CD4-positive, alpha-beta T cell treated with Interleukin-17A for 4 hours (primary cell): Measurements from ENCODE around the gene ARID5B.

Source experiments
- DNase-seq: peaks from one replicate; pipeline ENCODE4 v3.0.0-alpha.2; 2020; ENCODE audit warnings: mixed read lengths

ARID5B gene, protein sequence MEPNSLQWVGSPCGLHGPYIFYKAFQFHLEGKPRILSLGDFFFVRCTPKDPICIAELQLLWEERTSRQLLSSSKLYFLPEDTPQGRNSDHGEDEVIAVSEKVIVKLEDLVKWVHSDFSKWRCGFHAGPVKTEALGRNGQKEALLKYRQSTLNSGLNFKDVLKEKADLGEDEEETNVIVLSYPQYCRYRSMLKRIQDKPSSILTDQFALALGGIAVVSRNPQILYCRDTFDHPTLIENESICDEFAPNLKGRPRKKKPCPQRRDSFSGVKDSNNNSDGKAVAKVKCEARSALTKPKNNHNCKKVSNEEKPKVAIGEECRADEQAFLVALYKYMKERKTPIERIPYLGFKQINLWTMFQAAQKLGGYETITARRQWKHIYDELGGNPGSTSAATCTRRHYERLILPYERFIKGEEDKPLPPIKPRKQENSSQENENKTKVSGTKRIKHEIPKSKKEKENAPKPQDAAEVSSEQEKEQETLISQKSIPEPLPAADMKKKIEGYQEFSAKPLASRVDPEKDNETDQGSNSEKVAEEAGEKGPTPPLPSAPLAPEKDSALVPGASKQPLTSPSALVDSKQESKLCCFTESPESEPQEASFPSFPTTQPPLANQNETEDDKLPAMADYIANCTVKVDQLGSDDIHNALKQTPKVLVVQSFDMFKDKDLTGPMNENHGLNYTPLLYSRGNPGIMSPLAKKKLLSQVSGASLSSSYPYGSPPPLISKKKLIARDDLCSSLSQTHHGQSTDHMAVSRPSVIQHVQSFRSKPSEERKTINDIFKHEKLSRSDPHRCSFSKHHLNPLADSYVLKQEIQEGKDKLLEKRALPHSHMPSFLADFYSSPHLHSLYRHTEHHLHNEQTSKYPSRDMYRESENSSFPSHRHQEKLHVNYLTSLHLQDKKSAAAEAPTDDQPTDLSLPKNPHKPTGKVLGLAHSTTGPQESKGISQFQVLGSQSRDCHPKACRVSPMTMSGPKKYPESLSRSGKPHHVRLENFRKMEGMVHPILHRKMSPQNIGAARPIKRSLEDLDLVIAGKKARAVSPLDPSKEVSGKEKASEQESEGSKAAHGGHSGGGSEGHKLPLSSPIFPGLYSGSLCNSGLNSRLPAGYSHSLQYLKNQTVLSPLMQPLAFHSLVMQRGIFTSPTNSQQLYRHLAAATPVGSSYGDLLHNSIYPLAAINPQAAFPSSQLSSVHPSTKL

DNA sequence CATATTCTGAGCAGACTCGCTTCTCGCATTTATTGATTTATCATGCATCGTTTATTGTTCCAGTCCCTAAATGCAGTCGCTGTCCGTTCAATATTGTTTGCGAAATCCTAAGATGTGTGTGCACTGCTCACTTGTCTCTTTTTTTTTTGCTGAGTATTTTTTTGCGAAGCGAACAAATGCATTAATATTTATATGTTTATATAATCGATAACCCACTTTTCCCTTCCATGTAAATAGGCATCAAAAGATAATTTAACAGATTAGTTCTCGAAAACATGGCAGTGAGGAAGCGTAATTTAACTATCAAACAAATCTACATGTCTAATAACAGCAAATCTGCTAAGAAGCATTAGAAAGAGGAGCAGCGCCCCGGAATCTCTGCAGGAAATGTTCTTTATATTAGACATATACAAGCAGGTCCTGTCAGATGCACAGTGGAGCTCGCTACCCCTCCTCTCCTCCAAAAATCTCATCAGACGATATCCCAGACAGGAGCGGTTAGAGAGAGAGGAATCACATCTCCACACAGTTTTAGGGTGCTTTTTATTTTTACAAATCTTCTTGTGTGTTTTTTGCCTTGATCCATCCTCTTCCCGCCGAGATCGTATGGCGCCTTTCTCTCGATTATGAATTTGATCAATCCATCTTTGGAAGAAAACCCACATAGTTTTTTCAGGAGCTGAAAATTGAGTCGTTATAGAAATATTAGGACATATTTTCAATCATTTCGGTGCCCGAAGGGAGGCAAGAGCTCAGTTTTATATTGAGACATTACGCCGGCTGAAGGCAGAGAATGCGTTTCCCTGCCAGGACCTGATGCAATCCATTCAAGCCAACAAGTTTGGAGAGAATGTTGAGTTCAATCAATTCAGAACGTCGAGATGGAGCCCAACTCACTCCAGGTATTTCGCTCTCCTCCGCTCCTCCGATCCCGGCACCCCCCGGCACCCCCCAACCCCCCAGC, at the start of gene ARID5B:
Gene ARID5B, plus strand, starts transcription at position 871 of the 964 bp plus-strand sequence. Its CDS starts 11 bp downstream, at position 882.
- DNase-seq: peak; percentile 69

DNA sequence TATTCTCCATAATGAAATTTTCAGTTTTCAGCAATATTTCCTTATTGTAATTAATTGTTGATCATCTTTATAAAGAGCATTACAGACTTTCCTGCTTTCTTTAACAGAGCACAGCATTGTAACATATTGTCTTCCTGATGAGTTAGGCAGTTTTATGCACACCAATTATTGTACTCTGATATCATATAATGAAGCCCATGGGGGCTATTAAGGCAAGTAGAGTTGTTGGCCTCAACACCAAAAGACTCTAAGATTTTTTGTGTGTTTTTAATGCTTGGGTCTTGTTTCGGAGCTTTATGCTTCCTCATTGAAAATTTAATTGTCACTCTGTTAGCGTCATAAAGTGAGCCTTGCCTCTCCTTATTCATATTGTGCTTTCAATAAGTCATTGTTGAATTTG, 49.2 kb upstream of the ARID5B start:
- DNase-seq: no peak

DNA sequence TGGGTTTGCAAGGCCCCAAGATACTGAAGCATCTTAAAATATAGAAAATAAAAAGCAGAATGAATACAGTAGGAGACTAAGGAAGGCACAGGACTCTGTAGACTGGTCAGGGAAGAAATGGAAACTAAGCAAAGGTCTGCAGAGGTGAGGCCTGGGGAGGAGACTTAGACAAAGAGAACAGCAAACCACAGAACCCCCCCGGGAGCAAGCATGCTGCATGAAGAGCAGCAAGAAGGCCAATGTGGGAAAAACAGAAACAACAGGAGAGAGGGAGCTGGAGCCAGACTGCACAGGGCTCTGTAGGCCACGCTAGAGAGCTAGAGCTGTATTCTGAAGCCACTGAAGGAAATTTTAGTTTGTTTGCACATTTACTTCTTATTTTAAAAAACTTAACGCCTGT, 45.7 kb upstream of the ARID5B start:
- no peak for DNase-seq

DNA sequence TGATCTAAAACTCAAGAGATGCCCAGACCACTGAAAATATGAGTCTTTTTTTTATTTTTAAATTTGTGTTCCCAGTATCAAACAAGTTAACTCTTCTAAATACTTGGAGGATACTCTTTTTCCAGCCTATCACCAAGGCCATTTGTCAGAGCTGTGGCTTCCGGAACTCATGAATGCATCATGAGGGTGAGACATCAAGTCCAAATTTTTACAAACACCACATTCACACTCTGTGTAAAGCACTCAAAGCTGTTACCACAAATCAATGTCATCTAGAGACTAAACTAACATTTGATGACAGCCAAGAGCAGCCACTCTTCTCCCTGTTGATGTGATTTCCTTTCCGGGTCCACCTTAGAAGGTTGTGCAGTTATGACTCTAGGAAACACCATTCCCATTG, 43.8 kb upstream of the ARID5B start:
- DNase-seq: no peak

DNA sequence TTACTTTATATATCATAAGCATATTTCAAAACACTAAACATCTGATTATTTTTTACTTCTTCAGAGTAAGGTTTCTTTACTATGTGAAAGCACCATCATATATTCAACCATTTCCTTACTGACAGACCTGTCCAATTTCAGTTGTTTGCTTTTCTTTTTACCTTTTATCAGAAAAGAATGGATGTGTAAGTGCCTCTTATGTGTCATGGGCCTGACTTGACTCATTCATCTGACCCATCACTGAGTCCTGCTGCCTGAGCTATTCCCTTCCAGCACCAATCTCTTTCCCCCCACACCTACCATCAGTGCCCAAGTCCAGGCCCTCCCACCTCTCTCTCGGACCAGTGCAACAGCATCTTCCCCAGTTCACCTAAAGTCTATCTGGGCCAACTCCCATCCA, 41.7 kb upstream of the ARID5B start:
- no peak for DNase-seq

DNA sequence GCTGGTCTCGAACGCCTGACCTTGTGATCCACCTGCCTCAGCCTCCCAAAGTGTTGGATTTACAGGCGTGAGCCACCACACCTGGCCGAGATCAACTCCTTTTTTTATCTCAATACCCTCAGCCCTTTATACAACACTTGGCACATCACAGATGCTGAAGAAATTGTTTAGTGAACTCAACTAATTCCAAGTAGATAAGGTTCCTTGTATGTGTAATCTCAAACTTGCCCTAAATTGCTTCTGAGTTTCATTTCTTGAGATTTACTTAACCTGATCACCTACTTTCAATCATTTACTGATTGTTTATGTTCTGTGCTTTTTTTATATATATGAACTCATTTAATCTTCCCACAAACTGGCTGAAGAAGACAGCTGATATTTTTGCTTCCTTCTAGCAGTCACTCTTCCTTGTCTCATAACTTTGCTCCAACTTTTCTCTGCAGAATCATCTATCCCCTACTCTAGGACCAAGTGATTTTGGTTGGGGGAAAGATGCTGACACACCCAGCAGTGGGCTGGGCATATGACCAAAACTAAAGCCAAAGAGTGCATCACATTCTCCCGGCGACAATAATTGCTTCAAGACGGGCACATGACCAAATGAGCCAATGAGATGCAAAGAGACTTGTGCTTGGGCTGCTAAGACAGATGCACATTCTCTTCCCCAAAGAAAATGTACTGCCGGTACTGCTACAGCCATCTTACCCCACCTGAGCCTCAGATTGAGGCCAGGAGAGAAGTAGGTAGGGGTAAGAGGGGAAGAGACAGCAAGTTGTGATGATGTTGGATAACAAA, 40.3 kb upstream of the ARID5B start:
- no peak for DNase-seq

DNA sequence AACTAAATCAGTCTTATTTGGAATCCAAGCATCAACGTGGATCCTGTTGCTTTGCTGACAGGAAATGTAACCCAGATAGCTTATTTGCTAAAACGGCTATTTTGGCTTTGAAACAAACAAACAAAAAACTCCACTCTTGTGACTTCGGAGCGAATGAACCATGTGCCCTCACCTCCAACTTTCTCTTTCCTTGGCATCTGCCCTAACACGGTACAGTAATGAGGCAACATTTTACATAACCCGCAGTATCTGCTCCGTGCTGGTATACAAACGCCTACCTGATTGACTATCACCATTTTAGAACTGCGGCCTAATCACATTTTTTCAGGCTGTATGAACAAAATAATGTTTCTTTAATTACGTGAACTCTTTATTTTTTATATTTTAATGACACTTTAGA, 37.5 kb upstream of the ARID5B start:
- DNase-seq: no peak

DNA sequence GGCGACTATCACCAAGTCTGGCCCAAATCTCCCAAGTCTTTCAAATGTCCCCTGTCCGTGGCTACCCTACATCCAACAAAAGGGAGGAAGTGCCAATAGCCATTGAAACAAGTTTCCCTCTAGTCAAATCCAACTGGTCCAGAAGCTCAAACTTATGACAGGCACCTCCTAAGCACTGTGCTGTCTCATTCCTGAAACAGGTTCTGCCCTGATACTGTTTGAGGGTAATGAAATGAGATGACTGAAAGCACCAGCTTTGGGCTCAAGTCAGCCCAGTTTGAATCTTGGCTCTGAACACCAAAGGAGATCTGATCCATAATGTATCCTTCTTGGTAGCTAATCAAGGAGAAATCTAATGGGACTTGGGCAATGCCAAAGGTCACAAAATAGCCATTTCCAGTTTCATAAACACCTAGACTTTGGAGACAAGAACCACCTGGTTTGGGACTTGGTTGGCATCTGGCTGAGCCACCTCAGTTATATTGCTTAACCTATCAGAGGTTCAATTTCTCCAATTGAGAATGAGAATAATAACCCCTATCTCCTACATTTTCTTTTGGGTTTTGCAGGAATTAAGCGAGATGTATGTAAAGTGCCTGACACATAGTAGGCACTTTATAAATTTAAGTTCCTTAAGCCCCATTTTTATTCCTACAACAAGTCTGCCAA, 34.7 kb upstream of the ARID5B start:
- no peak for DNase-seq

DNA sequence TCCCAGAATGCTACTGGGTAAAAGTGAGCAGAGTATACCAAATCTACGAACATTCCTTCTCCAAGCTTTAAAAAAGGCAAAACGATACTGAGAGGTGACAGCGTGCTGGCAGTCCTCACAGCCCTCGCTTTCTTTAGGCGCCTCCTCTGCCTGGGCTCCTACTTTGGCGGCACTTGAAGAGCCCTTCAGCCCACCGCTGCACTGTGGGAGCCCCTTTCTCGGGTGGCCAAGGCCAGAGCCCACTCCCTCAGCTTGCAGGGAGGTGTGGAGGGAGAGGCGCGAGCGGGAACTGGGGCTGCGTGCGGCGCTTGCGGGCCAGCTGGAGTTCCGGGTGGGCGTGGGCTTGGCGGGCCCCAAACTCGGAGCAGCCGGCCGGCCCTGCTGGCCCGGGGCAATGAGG, 34.1 kb upstream of the ARID5B start:
- DNase-seq: peak; percentile 33

DNA sequence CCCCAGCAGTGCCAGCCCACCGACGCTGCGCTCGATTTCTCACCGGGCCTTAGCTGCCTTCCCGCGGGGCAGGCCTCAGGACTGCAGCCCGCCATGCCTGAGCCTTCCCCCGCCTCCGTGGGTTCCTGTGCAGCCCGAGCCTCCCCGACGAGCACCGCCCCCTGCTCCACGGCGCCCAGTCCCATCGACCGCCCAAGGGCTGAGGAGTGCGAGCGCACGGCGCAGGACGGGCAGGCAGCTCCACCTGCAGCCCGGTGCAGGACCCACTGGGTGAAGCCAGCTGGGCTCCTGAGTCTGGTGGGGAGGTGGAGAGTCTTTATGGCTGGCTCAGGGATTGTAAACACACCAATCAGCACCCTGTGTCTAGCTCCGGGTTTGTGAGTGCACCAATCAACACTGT, 33.7 kb upstream of the ARID5B start:
- peak; percentile 68 for DNase-seq

DNA sequence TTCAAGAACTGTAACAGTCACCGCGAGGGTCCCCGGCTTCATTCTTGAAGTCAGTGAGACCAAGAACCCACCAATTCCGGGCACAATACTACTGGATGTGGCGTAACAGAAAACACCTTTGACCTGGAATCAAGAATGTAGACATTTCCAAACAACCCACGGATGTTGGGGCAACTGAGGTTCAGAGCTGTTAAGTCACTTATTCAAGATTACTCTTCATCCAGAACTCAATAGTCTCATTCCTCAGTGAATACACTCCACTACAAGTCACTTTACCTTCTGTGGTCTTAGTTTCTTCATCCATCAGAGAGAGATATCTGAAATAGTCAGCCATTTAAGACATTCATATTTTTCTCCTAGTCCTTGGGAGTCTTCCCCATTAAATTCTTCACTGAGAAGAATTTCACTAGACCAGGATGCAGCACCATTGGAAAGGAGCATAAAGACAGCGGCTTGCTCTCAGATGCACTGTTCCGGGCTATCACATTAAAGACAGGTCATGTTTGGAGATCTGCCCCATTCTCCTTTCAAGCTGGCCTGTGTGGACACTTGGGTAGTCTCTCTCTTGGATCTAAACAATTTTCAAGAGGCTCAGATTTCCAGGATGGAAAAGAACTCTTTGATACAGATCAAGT, 32.3 kb upstream of the ARID5B start:
- DNase-seq: no peak

DNA sequence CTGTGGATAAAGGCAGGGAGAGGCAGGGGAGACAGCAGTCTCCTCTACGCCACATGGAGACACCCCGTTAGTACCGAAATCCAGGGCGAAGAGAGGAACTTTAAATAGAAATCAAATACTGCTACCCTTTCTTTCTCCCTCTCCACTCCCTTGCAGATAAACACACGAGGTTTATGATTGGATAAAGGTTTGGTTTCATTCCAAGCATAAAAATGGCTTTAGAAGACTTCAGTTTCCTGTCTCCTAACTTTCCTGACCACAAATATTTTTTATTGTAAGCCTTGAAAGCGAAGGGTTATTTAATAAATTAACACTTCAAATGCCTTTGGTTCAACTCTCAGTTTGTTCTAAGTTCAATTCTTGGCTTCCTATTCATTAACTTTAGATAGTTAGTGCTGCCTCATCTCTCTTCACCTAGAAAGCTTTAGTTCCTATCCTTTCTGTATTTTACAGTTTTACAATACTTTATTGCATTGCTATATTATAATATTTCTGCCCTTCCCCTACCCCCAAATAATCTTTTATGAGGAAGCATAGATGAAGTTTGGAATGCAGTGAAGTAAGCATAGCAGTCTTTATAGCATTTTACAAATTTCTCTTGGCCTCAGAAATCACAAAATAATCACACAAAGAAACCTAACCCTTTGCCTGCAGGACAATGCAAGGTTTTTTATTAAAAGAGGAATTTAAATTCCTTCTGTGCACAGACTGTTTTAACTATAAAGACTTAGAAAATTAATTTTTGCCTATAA, 31.5 kb upstream of the ARID5B start:
- DNase-seq: no peak

DNA sequence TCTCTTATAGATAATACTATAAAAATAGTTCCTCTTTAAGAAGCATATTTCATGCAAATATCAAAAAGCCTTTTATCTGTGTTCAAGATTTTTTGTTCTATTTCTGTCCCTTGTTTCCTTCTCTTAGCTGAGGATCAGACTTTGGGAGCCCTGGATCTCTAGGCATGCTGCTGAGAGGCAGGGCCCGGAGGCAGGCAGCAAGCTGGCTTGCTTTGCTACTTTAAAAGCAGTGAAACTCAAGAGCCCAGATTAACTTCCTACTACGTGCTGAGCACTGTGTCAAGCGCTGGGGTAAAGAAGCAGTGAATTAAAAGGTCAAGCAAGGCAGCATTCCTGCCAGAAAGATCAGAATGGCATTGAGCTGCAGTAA, 31.0 kb upstream of the ARID5B start:
- no peak for DNase-seq

DNA sequence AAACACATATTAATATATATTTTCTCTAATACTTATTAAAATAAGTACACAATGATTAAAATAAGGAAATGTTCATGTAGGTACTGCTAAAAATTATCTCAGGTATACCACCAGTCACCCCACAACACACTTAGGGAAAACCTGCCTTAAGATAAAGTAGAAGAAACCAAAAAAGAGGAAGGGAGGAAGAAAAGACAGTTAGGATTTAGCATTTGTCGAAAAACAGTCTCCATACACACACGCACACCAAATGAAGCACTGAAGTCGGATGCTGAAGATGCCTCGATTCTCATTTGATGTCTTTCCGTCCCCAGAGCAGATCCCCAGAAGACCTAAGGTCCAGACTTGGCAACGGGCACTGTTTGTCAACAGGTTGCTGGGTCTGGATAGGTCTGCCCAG, 30.0 kb upstream of the ARID5B start:
- DNase-seq: no peak

DNA sequence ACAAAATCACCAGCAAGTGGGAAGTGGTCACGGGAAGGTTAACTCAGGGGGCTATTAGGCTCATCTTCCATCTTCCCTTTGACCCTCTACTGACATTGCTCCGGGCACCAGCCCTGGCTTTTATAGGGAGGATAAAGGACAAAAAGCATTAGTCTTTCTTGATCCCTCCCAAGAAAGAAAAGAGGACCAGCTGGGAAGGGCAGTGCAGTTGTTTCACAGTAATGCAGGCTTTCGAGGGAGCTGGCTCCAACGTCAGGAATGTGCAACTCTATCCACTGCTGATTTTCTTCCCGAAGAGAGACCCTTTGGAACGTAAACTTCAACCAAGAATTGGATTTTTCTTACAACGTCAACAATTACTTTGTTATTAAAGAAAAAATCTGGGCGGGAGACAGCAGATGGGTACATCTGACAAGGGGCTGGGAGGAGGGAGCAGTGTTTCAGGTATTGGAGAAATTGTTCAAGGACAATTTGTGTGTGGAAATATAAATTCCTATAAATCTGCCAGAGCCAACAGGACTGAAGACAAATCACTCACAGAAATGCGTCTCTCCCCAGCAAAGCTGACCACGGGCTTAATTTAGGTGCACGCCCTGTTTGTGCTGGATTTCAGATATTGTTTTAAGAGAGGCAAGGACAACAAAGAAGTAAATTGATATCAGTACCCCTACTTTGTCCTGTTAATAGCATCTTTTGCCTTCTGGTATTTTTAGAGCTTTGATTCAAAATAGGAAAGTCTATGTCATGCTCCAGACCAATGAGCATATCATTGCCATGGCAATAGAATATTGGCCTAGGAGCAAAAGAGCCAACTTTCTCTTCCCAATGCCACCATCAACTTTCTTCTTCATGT, 23.4 kb upstream of the ARID5B start:
- DNase-seq: no peak

DNA sequence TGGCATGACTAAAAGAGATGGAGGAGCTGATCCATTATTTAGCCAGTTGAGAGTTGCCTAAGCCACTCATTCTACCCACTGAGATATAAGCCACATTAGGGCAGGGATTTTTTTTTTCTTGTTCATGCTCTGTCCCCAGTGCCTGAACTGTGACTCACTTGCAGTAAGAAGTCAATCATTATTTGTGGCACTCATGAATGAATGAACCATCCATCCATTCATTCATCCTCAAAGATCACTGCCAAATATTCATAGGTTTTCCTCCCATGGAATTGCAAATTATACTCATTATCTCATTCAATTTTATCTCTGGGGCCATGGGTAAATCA, 22.8 kb upstream of the ARID5B start:
- DNase-seq: no peak

DNA sequence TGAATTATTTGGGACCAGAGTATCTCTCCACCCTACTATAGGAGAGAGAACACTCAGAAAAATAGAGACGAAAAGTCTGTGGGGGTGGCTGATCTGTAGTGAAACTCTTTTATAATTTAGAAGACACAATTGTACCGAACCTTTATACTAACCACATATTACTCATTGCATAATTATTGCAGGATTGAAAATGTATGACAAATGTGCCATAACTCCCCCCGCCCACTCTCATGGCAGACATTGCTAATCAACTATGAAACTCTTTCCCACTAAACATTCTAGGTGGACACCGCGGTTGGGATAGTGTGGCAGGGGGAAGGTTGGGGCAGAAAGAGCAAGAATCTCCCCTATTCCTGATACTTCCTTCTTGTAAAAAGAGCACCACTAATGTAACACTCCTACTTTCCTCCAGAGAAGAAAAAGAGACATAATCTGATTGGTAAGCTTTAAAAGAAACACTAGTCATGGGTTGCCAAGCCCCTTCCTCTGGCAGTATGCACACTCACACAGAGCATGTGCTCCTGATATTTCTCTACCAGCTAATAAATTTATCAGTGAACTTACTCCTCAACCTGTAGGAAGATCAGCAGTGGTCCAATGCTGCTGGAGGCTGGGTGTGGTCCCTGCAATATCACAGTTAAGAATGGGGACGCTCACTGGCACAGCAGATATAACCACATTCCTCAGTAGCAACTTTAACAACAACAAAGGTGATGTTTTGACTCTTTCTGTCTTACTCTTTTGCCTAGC, 18.7 kb upstream of the ARID5B start:
- DNase-seq: peak; percentile 8
